Activated CD4-positive, alpha-beta T cell treated with anti-CD3 and anti-CD28 coated beads for 36 hours (primary cell): ENCODE results near the gene PNPLA1. TPM values are rescaled to one million over a fixed set of nuclear protein-coding genes. Genes with fewer than 3 reads are reported as not detected.

Source experiments
- ATAC-seq: fragments of 200-7000 bp; cut with Tn5 transposase; one replicate; pipeline ENCODE4 v1.10.0; 2021; ENCODE audit warnings: mild to moderate bottlenecking, moderate library complexity
- CTCF ChIA-PET: fragments of 350-600 bp; sonication (Branson Sonifier 250); formaldehyde crosslinking; loops from one replicate; lab custom pipeline; 2021; ENCODE audit warnings: antibody characterized with exemption; lab: Charles Lee
- POLR2A ChIA-PET: fragments of 350-600 bp; sonication (Branson Sonifier 250); formaldehyde crosslinking; loops from one replicate; lab custom pipeline; 2021; ENCODE audit warnings: antibody characterized with exemption, inconsistent platforms; lab: Charles Lee
- DNase-seq: peaks from one replicate; pipeline ENCODE4 v3.0.0-alpha.2; 2020
- H3K27ac Mint-ChIP-seq: one replicate; pipeline ENCODE4 v1.8.0; 2021; ENCODE audit warnings: mixed read lengths
- H3K27me3 Mint-ChIP-seq: one replicate; pipeline ENCODE4 v1.8.0; 2021; ENCODE audit warnings: mixed read lengths
- H3K36me3 Mint-ChIP-seq: one replicate; pipeline ENCODE4 v1.8.0; 2021; ENCODE audit warnings: low read depth, mixed read lengths
- H3K4me1 Mint-ChIP-seq: one replicate; pipeline ENCODE4 v1.8.0; 2021; ENCODE audit warnings: mixed read lengths
- H3K4me3 Mint-ChIP-seq: one replicate; pipeline ENCODE4 v1.8.0; 2021; ENCODE audit warnings: mild to moderate bottlenecking, moderate library complexity, mixed read lengths
- H3K9me3 Mint-ChIP-seq: one replicate; pipeline ENCODE4 v1.8.0; 2021; ENCODE audit warnings: low read depth, mixed read lengths
- intact Hi-C, 2 experiments: fragments of 100-400 bp; cut with DNase I in 1 of 2; cut with micrococcal nuclease in 1 of 2; formaldehyde crosslinking; loops; one replicate each; pipeline versions ENCODE4 v1.14.2 to v1.15.1; 2022 to 2024; cut with DNase I, micrococcal nuclease
- total RNA-seq, 2 experiments: library from RNA; stranded (reverse); gene quantifications; one replicate each; pipeline ENCODE4 v1.2.3, GENCODE V29; 2021

Gene PNPLA1
- total RNA-seq, 2 experiments from 2014 or later = not detected

- peaks cover 12% of the 10 kb centered on the region for H3K36me3 Mint-ChIP-seq
Observed at GRCh38 chr6:36235309-36235708, 34.6 kb upstream of the PNPLA1 start.

DNA sequence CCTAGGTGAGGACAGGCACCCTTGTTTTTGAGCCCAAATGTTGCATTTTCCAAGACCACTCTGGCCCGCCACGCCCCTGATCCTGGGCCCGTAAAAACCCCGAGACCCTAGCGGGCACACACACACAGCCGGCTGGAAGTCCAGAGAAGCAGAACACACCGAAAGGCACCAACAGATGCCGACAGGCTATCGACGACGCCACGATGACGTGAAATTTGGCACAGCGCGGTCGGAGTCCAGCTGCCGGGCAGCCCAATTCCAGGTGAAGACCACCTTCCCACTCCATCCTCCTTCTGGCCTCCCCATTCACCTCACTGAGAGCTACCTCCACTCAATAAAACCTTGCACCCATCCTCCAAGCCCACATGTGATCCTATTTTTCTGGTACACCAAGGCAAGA lies 34.0 kb upstream of the PNPLA1 start:
- peaks cover 11% of the 10 kb centered on the region for H3K36me3 Mint-ChIP-seq
- ATAC-seq (no peak), DNase-seq (no peak)
- ChIA-PET POLR2A (no interaction called here), CTCF (no interaction called here)
- intact Hi-C loops = no loop called here
- no peaks in the 10 kb centered on the region for H3K9me3 Mint-ChIP-seq
- H3K27me3 Mint-ChIP-seq = no peaks in the 10 kb centered on the region
- no peak overlapping the region for H3K27ac Mint-ChIP-seq
- H3K4me1 Mint-ChIP-seq = no peaks in the 10 kb centered on the region
- no peak overlapping the region for H3K4me3 Mint-ChIP-seq

More at GRCh38 chr6:36235309-36235708, 34.6 kb upstream of the PNPLA1 start:
- no peaks in the 10 kb centered on the region for H3K9me3 Mint-ChIP-seq
- intact Hi-C loops = no loop called here
- DNase-seq (no peak), ATAC-seq (no peak)
- H3K4me3 Mint-ChIP-seq = no peak overlapping the region
- CTCF ChIA-PET = interaction anchor here (0.6 kb wide), 1 partner anchor 307 kb away, joined by 4 read pairs; no protein-coding TSS in a partner anchor
- H3K27ac Mint-ChIP-seq = no peak overlapping the region
- POLR2A ChIA-PET = no interaction called here
- no peaks in the 10 kb centered on the region for H3K27me3 Mint-ChIP-seq
- no peaks in the 10 kb centered on the region for H3K4me1 Mint-ChIP-seq

DNA sequence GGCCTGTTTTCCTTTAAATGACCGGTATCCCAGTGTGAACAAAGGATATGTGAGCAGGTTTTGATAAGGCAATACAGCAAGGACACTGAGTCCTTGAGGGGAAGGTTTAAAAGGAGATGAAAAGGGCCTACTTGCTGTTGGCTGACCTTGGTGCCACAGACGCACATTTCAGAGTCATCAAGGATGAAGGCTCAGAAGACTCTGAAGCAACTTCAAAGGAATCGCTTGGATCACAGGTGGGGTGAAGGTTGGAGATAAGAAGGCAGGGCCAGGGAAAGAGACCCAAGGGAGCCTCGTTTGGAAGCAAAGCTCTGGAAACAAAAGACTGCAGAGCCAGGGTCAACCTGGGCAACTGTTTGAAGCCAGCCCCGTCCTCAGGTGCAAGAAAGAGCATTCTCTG lies 30.1 kb upstream of the PNPLA1 start:
- DNase-seq (no peak), ATAC-seq (no peak)
- H3K27me3 Mint-ChIP-seq = peaks cover 5% of the 10 kb centered on the region
- peaks cover 11% of the 10 kb centered on the region for H3K4me1 Mint-ChIP-seq
- intact Hi-C loops = no loop called here
- POLR2A ChIA-PET = no interaction called here
- no peak overlapping the region for H3K27ac Mint-ChIP-seq
- CTCF ChIA-PET = no interaction called here
- no peak overlapping the region for H3K4me3 Mint-ChIP-seq
- H3K36me3 Mint-ChIP-seq = no peaks in the 10 kb centered on the region
- H3K9me3 Mint-ChIP-seq = no peaks in the 10 kb centered on the region

DNA sequence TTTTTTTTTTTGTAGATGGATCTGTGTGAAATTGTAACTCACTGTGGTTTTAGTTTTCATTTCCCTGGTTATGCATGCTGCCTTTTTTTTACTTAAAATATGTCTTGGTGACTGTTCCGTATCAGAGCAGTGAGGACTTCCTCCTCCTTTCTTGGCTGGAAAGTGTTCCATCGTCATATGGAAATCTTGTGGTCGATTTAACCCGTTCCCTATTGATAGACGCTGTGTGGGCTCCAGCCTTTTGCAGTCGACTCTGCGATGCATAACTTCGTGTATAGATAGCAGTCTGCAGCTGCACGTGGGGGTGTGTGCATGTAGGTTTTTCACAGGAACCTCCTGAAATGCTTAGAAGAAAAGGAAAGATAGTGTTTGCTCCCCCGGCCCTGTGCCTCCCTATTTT lies 28.1 kb upstream of the PNPLA1 start:
- Mint-ChIP-seq H3K9me3 (no peaks in the 10 kb centered on the region), H3K4me1 (peaks cover 11% of the 10 kb centered on the region), H3K27ac (no peak overlapping the region), H3K27me3 (peaks cover 5% of the 10 kb centered on the region), H3K4me3 (no peak overlapping the region), H3K36me3 (no peaks in the 10 kb centered on the region)
- intact Hi-C loops = no loop called here
- ChIA-PET POLR2A (no interaction called here), CTCF (no interaction called here)
- peak; percentile 32 for DNase-seq
- ATAC-seq = peak; percentile 65

- Mint-ChIP-seq H3K27ac (no peak overlapping the region), H3K4me1 (peaks cover 11% of the 10 kb centered on the region), H3K36me3 (no peaks in the 10 kb centered on the region), H3K4me3 (no peak overlapping the region), H3K9me3 (no peaks in the 10 kb centered on the region), H3K27me3 (peaks cover 5% of the 10 kb centered on the region)
- no peak for ATAC-seq
- ChIA-PET POLR2A (no interaction called here), CTCF (no interaction called here)
- intact Hi-C loops = no loop called here
- no peak for DNase-seq
Observed at GRCh38 chr6:36242161-36242560, 27.7 kb upstream of the PNPLA1 start.

GRCh38 chr6:36242626-36243025 lies 27.2 kb upstream of the PNPLA1 start:
- H3K4me1 Mint-ChIP-seq = peaks cover 11% of the 10 kb centered on the region
- no peaks in the 10 kb centered on the region for H3K9me3 Mint-ChIP-seq
- ChIA-PET CTCF (interaction anchor here (0.8 kb wide), 1 partner anchor 40 kb away, joined by 5 read pairs; no protein-coding TSS in a partner anchor), POLR2A (no interaction called here)
- no peaks in the 10 kb centered on the region for H3K36me3 Mint-ChIP-seq
- no peak overlapping the region for H3K4me3 Mint-ChIP-seq
- ATAC-seq (no peak), DNase-seq (no peak)
- H3K27me3 Mint-ChIP-seq = peaks cover 5% of the 10 kb centered on the region
- H3K27ac Mint-ChIP-seq = no peak overlapping the region
- intact Hi-C loops = no loop called here

DNA sequence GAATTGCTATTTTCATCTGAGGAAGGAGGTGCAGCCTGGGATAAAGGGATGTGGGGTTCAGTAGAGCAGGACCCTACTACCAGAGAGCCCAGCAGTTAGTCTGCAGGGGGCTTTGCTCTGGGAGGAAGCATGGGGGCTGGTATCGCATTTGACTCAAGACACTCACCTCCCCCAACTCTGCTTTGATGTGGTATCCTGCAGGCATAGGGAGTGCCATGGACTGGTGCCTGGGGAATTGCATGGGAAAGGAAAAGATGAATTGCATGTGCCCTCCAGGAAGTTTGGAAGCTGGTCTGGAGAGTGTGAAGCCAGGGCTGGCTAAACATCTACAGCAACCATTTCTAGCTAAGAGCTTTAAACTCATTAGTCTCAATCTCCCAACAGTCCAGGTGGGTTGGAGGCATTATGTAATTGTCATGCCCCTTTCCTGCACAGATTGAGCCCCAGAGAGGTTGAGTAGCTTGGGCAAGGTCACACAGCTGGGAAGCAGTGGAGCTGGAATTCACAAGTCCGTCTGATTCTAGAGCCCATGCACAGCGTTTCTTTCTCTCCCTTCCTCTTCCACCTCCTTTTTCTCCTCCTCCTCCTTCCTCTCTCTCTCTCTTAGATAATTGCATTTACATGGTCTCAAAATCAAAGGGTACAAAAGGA lies 26.2 kb upstream of the PNPLA1 start:
- DNase-seq (no peak), ATAC-seq (no peak)
- peaks cover 11% of the 10 kb centered on the region for H3K4me1 Mint-ChIP-seq
- no peak overlapping the region for H3K4me3 Mint-ChIP-seq
- no peak overlapping the region for H3K27ac Mint-ChIP-seq
- no peaks in the 10 kb centered on the region for H3K9me3 Mint-ChIP-seq
- CTCF ChIA-PET = interaction anchor here (0.8 kb wide), 1 partner anchor 41 kb away, joined by 5 read pairs; no protein-coding TSS in a partner anchor
- intact Hi-C loops = no loop called here
- H3K27me3 Mint-ChIP-seq = peaks cover 5% of the 10 kb centered on the region
- POLR2A ChIA-PET = no interaction called here
- no peaks in the 10 kb centered on the region for H3K36me3 Mint-ChIP-seq

GRCh38 chr6:36244641-36245280 lies 25.1 kb upstream of the PNPLA1 start:
- no peaks in the 10 kb centered on the region for H3K9me3 Mint-ChIP-seq
- H3K36me3 Mint-ChIP-seq = no peaks in the 10 kb centered on the region
- peaks cover 5% of the 10 kb centered on the region for H3K27me3 Mint-ChIP-seq
- POLR2A ChIA-PET = no interaction called here
- H3K4me1 Mint-ChIP-seq = peaks cover 11% of the 10 kb centered on the region
- no peak overlapping the region for H3K4me3 Mint-ChIP-seq
- H3K27ac Mint-ChIP-seq = no peak overlapping the region
- DNase-seq (no peak), ATAC-seq (no peak)
- intact Hi-C loops = no loop called here
- CTCF ChIA-PET = interaction anchor here (0.6 to 1.2 kb wide), 2 partner anchors 97 to 227 kb away, joined by 3 read pairs; no protein-coding TSS in a partner anchor

DNA sequence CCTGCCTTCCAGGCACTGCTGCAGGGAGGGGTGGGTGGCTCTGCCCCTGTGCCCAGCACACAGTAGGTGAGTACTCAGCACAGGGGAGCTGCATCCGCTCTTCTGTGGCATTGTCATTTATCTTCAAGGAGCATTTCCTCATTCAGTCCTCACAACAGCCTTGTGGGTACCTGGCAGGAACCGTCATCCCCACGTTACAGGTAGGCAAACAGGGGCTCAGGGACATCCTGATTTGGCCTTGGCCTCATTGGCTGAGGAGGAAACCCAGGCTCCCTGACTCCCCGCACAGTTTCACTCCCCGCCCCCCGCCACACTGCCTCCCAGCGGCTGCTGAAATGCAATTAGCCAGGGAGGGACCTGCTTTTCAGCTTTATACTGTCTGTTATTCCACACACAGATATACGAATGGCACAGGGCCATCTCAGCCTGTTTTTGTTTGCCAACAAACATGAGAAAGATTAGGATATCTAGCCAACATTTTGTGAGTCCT lies 24.2 kb upstream of the PNPLA1 start:
- CTCF ChIA-PET = no interaction called here
- POLR2A ChIA-PET = no interaction called here

GRCh38 chr6:36246506-36247268 lies 23.2 kb upstream of the PNPLA1 start:
- H3K27me3 Mint-ChIP-seq = peaks cover 5% of the 10 kb centered on the region

More for the DNA sequence above, 24.2 kb upstream of the PNPLA1 start:
- Mint-ChIP-seq H3K27ac (no peak overlapping the region), H3K9me3 (no peaks in the 10 kb centered on the region), H3K4me3 (no peak overlapping the region), H3K36me3 (no peaks in the 10 kb centered on the region), H3K4me1 (peaks cover 11% of the 10 kb centered on the region), H3K27me3 (peaks cover 5% of the 10 kb centered on the region)
- ATAC-seq (peak; percentile 47), DNase-seq (peak; percentile 43)
- intact Hi-C loops = no loop called here

GRCh38 chr6:36247693-36248092 lies 22.2 kb upstream of the PNPLA1 start:
- H3K36me3 Mint-ChIP-seq = no peaks in the 10 kb centered on the region
- ATAC-seq (no peak), DNase-seq (no peak)
- H3K9me3 Mint-ChIP-seq = no peaks in the 10 kb centered on the region
- CTCF ChIA-PET = no interaction called here
- H3K27ac Mint-ChIP-seq = no peak overlapping the region
- POLR2A ChIA-PET = no interaction called here
- intact Hi-C loops = no loop called here
- H3K4me1 Mint-ChIP-seq = no peaks in the 10 kb centered on the region
- peaks cover 5% of the 10 kb centered on the region for H3K27me3 Mint-ChIP-seq
- no peak overlapping the region for H3K4me3 Mint-ChIP-seq

More at GRCh38 chr6:36246506-36247268, 23.2 kb upstream of the PNPLA1 start:
- H3K4me3 Mint-ChIP-seq = no peak overlapping the region
- peaks cover 7% of the 10 kb centered on the region for H3K4me1 Mint-ChIP-seq
- no peaks in the 10 kb centered on the region for H3K9me3 Mint-ChIP-seq
- POLR2A ChIA-PET = interaction anchor here (0.6 kb wide), 1 partner anchor 31 kb away, joined by 3 read pairs; no protein-coding TSS in a partner anchor
- DNase-seq = no peak
- CTCF ChIA-PET = interaction anchor here (0.7 to 0.8 kb wide), 2 partner anchors 25 to 214 kb away, joined by 3 read pairs; no protein-coding TSS in a partner anchor
- intact Hi-C loops = no loop called here
- no peak for ATAC-seq
- no peaks in the 10 kb centered on the region for H3K36me3 Mint-ChIP-seq
- no peak overlapping the region for H3K27ac Mint-ChIP-seq
